ENCODE measurements around the gene SST. TPM values are rescaled to one million over a fixed set of nuclear protein-coding genes. Genes with fewer than 3 reads are reported as not detected.

Gene SST
- total and polyA plus RNA-seq, 2 of the 8 experiments (the other 6 are each of a cell fraction or from before 2014, with no cell fraction given): 0.50 TPM; not detected in 1

DNA sequence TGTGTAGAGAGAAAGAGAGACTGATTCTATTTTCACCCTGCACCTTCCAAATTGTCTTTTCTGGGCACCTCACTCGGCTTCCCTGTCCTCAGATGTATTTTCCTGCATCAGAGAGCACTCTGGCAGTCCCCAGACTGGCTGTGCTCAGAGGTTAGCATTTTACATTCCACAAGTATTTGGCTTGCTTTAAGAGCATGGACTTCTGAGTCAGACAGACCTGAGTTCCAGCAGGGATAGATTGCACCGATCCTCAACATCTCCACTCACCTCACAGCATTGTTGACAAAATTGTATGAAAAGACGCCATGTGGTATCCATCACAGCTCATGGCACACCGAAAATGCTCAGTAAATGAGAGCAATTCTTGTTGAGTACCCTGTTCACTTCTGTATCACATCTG lies 45.6 kb downstream of the SST start:
- no peak overlapping the region for H3K14ac ChIP-seq (ENCODE audit: insufficient read length)
- no peak overlapping the region for H3K4me3 ChIP-seq (ENCODE audit: extremely low read depth in 1 of 4, insufficient read depth in 2 of 4, low read depth in 3 of 4, low read length in 4 of 4)
- no peaks in the 10 kb centered on the region for H3K79me1 ChIP-seq (ENCODE audit: low read depth, low read length)
- WGBS, 2 experiments (ENCODE audit: extremely low coverage in 1 of 2, insufficient coverage in 1 of 2, insufficient read length in 1 of 2, insufficient replicate concordance in 2 of 2, low coverage in 1 of 2, low lambda C conversion rate in 2 of 2, missing lambda C conversion rate in 1 of 2): 90% methylated on average over 4 of the region's 4 CpGs; no CpG with 5 or more reads in 1 of the 2 experiments
- no peak overlapping the region for H3K56ac ChIP-seq (replicated peaks; ENCODE audit: insufficient read length, low read depth, low read length)
- no peak overlapping the region for H2BK12ac ChIP-seq (ENCODE audit: low read depth, low read length)
- H3K27ac ChIP-seq (ENCODE audit: low read depth, low read length): no peak overlapping the region
- no peak overlapping the region for H2BK20ac ChIP-seq (ENCODE audit: low read length)
- no peak overlapping the region for H3K4me2 ChIP-seq (ENCODE audit: insufficient read depth in 1 of 2, low read depth in 2 of 2, low read length in 2 of 2)
- H3K4me1 ChIP-seq (replicated peaks in 1 of 4; ENCODE audit: control insufficient read depth in 3 of 4, insufficient read depth in 4 of 4, low read length in 3 of 4): peaks cover 3 to 5% (median 5%) of the 10 kb centered on the region in 4 experiments
- H2BK15ac ChIP-seq (ENCODE audit: low read length): no peak overlapping the region
- CTCF ChIA-PET (ENCODE audit: partially characterized antibody): interaction anchor here (0.8 to 4.2 kb wide), 6 partner anchors 9 to 306 kb away, joined by 3 to 34 read pairs (median 10); no protein-coding TSS in a partner anchor
- no peak overlapping the region for H3K23ac ChIP-seq (ENCODE audit: insufficient read length)
- H4K8ac ChIP-seq (ENCODE audit: extremely low read depth, insufficient read depth, low read length): no peak overlapping the region
- no peak overlapping the region for H4K91ac ChIP-seq (replicated peaks; ENCODE audit: insufficient read length, low read length)
- POLR2A ChIA-PET (ENCODE audit: partially characterized antibody): interaction anchor here (0.6 kb wide), 1 partner anchor 340 kb away, joined by 3 read pairs; no protein-coding TSS in a partner anchor
- peaks cover 0 to 25% (median 18%) of the 10 kb centered on the region in 4 experiments; a peak in 5 of 7 replicates for H3K27me3 ChIP-seq (replicated peaks in 1 of 4; ENCODE audit: control insufficient read depth in 3 of 4, extremely low read depth in 1 of 4, insufficient read depth in 3 of 4, low read length in 3 of 4)
- H3K36me3 ChIP-seq (ENCODE audit: control insufficient read depth in 2 of 4, insufficient read depth in 4 of 4, low read length in 3 of 4): no peaks in the 10 kb centered on the region
- no peak overlapping the region for H2AFZ ChIP-seq (ENCODE audit: low read length)
- no peak overlapping the region for H4K5ac ChIP-seq (ENCODE audit: insufficient read length, low read depth, low read length)
- no peak overlapping the region for H2BK5ac ChIP-seq (ENCODE audit: low read depth, low read length)
- FAIRE-seq (no peak), DNase-seq (ENCODE audit: low read depth in 1 of 2, low spot score in 2 of 2) (no peak)
- H3K9ac ChIP-seq (replicated peaks in 1 of 4; ENCODE audit: extremely low read depth in 1 of 4, low read depth in 3 of 4, low read length in 3 of 4): no peak overlapping the region
- H2BK120ac ChIP-seq (replicated peaks; ENCODE audit: low read depth, low read length): no peak overlapping the region
- no peak overlapping the region for H3K4ac ChIP-seq (replicated peaks; ENCODE audit: insufficient read length, low read depth, low read length)
- TF ChIP-seq HDAC2 (IDR thresholded peaks at IDR 0.05; ENCODE audit: borderline replicate concordance in 1 of 2, low read depth in 2 of 2, low read length in 2 of 2) (no peak), CBX5 (IDR thresholded peaks at IDR 0.05; ENCODE audit: low read depth, low read length) (no peak), ATF3 (IDR thresholded peaks at IDR 0.05; ENCODE audit: insufficient read depth, low read depth, low read length) (no peak), CEBPB (IDR thresholded peaks at IDR 0.05; ENCODE audit: low read depth, low read length) (no peak), JUN (IDR thresholded peaks at IDR 0.05; ENCODE audit: low read depth, low read length) (no peak), SAP30 (IDR thresholded peaks at IDR 0.05; ENCODE audit: insufficient read depth, insufficient replicate concordance, low read length) (no peak), NANOG (IDR thresholded peaks at IDR 0.05; ENCODE audit: insufficient read depth, low read depth, low read length, poor library complexity, severe bottlenecking) (no peak), NRF1 (IDR thresholded peaks at IDR 0.05; ENCODE audit: low read depth, low read length) (no peak), BRCA1 (IDR thresholded peaks at IDR 0.05; ENCODE audit: low read depth, low read length) (no peak)
- TF ChIP-seq, protein P1, sequence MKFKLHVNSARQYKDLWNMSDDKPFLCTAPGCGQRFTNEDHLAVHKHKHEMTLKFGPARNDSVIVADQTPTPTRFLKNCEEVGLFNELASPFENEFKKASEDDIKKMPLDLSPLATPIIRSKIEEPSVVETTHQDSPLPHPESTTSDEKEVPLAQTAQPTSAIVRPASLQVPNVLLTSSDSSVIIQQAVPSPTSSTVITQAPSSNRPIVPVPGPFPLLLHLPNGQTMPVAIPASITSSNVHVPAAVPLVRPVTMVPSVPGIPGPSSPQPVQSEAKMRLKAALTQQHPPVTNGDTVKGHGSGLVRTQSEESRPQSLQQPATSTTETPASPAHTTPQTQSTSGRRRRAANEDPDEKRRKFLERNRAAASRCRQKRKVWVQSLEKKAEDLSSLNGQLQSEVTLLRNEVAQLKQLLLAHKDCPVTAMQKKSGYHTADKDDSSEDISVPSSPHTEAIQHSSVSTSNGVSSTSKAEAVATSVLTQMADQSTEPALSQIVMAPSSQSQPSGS (IDR thresholded peaks at IDR 0.05; ENCODE audit: low read length): no peak
- no peaks in the 10 kb centered on the region for H4K20me1 ChIP-seq (replicated peaks in 1 of 2; ENCODE audit: control insufficient read depth in 1 of 2, insufficient read depth in 2 of 2, low read length in 2 of 2)
- no peak overlapping the region for H2AK5ac ChIP-seq (ENCODE audit: low read depth, low read length)
- no peak overlapping the region for H3K18ac ChIP-seq (ENCODE audit: extremely low read depth, low read length)
- no peaks in the 10 kb centered on the region for H3K79me2 ChIP-seq (ENCODE audit: control insufficient read depth in 1 of 2, insufficient read depth in 2 of 2, low read length in 2 of 2)
- no peaks in the 10 kb centered on the region for H3K9me3 ChIP-seq (ENCODE audit: insufficient read depth in 2 of 2, low read depth in 1 of 2, low read length in 1 of 2)
- H3K23me2 ChIP-seq (ENCODE audit: low read depth, low read length): no peaks in the 10 kb centered on the region
